DMS53 treated with DMSO at 0.1 percent for 48 hours (cell line): ENCODE data around the gene WNT3A.
"Not testable (repeated sequence)": the region's sequence is repeated elsewhere in the genome, so short reads cannot be mapped to it uniquely, and the experiment has no call there.

Experiments
- DNase-seq: peaks from one replicate; lab custom pipeline; 2025; ENCODE audit not compliant: unreplicated experiment; lab: John Stamatoyannopoulos, UW

WNT3A gene

GRCh38 chr1:228006786-228007048, at the start of gene WNT3A:
WNT3A (plus strand) TSS chr1:228006998; CDS start chr1:228007129, 131 bp downstream.
- no peak for DNase-seq

- DNase-seq, result no peak
Observed at GRCh38 chr1:227958617-227959324, 48.0 kb upstream of the WNT3A start.

- DNase-seq, result no peak
Observed at GRCh38 chr1:227959325-227959860, 47.4 kb upstream of the WNT3A start.

GRCh38 chr1:227961651-227962466, 44.9 kb upstream of the WNT3A start:
- DNase-seq, result no peak

GRCh38 chr1:227966733-227967132, 40.1 kb upstream of the WNT3A start:
- DNase-seq, result not testable (repeated sequence)

GRCh38 chr1:227967815-227968214, 39.0 kb upstream of the WNT3A start:
- not testable (repeated sequence) for DNase-seq

GRCh38 chr1:227970076-227970995, 36.5 kb upstream of the WNT3A start:
- not testable (repeated sequence) for DNase-seq

- not testable (repeated sequence) for DNase-seq
Observed at GRCh38 chr1:227971216-227971615, 35.6 kb upstream of the WNT3A start.

- DNase-seq, result not testable (repeated sequence)
Observed at GRCh38 chr1:227971643-227972282, 35.0 kb upstream of the WNT3A start.

GRCh38 chr1:227972283-227972679, 34.5 kb upstream of the WNT3A start:
- not testable (repeated sequence) for DNase-seq

- not testable (repeated sequence) for DNase-seq
Observed at GRCh38 chr1:227972843-227973374, 33.9 kb upstream of the WNT3A start.

GRCh38 chr1:227973724-227974288, 33.0 kb upstream of the WNT3A start:
- DNase-seq, result not testable (repeated sequence)

- not testable (repeated sequence) for DNase-seq
Observed at GRCh38 chr1:227975583-227976283, 31.1 kb upstream of the WNT3A start.

- DNase-seq, result no peak
Observed at GRCh38 chr1:227987181-227987580, 19.6 kb upstream of the WNT3A start.

GRCh38 chr1:227994632-227995300, 12.0 kb upstream of the WNT3A start:
- DNase-seq, result no peak

- no peak for DNase-seq
Observed at GRCh38 chr1:227996187-227996950, 10.4 kb upstream of the WNT3A start.

GRCh38 chr1:227998374-227999055, 8.3 kb upstream of the WNT3A start:
- no peak for DNase-seq
